HG03520 (cell line): ENCODE results near the gene NFIC.

Source experiments
- ATAC-seq: cut with Tn5 transposase; IDR thresholded peaks from one replicate; pipeline ENCODE4 v1.9.1; 2021; ENCODE audit warnings: mild to moderate bottlenecking, moderate library complexity; ENCODE audit not compliant: unreplicated experiment

NFIC gene

GRCh38 chr19:3464587-3465235 lies 98.3 kb downstream of the NFIC start:
- ATAC-seq = no peak

DNA sequence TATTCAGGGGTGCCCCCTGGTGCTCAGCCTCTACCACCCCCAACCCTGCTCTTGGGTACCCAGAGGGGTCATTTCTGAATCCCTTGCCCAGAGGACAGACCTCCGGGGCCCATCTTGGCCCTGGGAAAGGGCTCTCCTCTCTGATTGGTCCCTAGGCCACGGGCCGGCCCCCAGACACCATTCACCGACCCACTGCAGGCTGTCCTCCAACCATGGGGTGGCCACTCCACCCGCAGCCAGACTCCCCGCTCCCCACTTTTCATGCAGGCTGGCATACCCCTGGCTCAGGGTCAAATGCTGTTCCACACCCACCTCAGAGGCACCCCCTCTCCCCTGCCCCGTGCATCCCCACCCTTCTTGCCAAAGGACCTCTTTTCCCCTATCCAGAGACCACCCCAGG lies 99.2 kb downstream of the NFIC start:
- ATAC-seq = no peak

DNA sequence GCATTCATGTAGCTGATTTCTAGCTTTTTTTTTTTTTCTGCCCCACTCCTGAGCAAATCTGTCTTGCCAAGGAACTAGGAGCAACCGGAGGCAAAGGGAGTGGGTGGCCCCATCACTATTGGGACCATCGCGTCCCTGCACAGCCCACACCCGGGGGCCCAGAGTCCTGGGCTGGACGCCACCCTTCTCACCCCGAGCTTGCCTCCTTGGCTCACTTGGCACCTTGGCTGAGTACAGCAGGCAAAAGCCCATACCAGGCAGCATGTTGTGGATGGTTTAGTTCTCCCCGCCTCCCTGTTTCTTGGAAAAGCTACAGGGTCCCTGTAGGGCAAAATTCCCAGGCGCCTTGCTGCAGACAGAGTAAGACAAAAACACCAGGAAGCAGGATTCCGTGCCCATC lies 100.3 kb downstream of the NFIC start:
- ATAC-seq = no peak

GRCh38 chr19:3467437-3468198 lies 101.2 kb downstream of the NFIC start:
- no peak for ATAC-seq

GRCh38 chr19:3468211-3468610 lies 101.8 kb downstream of the NFIC start:
- no peak for ATAC-seq

GRCh38 chr19:3469638-3470499 lies 103.5 kb downstream of the NFIC start:
- no peak for ATAC-seq

DNA sequence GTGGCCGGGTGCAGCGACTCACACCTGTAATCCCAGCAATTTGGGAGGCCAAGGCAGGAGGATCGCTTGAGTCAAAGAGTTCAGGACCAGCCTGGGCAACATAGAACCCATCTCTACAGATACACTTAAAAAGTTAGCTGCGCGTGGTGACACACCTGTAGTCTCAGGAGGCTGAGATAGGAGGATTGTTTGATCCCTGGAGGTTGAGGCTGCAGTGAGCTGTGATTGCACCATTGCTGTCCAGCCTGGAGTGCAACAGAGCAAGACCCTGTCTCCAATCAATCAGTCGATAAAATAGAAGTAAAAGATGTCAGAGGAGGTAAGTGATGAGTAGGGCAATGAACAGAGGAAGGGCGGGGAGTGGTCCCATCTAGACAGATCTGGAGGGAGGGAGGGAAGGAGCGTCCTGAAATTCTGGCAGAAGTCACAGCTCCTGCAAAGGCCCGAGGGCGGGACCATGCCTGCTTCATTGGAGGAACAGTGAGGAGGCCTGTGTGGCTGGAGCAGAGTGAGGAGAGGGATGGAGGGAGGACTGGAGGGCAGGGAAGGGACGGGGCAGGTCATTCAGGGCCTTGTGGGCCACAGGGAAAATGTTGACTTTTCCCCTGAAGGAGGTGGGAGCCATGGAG lies 104.2 kb downstream of the NFIC start:
- no peak for ATAC-seq

GRCh38 chr19:3471954-3472655 lies 105.7 kb downstream of the NFIC start:
- no peak for ATAC-seq

GRCh38 chr19:3474010-3474409 lies 107.6 kb downstream of the NFIC start:
- ATAC-seq = no peak

GRCh38 chr19:3474614-3475013 lies 108.2 kb downstream of the NFIC start:
- ATAC-seq = no peak

DNA sequence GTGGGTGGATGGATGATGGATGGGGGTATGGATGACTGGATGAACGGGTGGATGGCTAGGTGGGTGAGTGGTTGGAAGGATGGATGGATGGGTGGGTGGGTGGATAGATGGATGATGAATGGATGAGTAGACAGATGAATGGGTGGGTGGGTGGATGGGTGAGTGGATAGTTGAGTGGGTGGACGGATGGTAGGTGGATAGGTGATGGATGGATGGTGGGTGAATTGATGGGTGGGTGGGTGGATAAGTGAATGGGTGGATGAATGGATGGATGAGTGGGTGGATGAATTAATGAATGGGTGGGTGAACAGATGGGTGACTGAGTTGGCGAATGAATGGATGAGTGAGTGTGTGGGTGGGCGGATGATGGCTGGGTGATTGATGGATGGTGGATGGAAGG lies 109.1 kb downstream of the NFIC start:
- no peak for ATAC-seq

GRCh38 chr19:3476830-3477229 lies 110.4 kb downstream of the NFIC start:
- ATAC-seq = no peak

- no peak for ATAC-seq
Observed at GRCh38 chr19:3477506-3477905, 111.1 kb downstream of the NFIC start.

GRCh38 chr19:3477951-3478350 lies 111.6 kb downstream of the NFIC start:
- ATAC-seq = no peak

GRCh38 chr19:3478409-3479176 lies 112.2 kb downstream of the NFIC start:
- no peak for ATAC-seq

GRCh38 chr19:3479177-3479833 lies 112.9 kb downstream of the NFIC start:
- no peak for ATAC-seq

- ATAC-seq = no peak
Observed at GRCh38 chr19:3479834-3480215, 113.4 kb downstream of the NFIC start.

GRCh38 chr19:3480383-3481091 lies 114.2 kb downstream of the NFIC start, which contains the start of gene SMIM24:
Gene SMIM24, minus strand, starts transcription at chr19:3480525. Its CDS starts 62 bp downstream, at chr19:3480463.
- no peak for ATAC-seq
